ENCODE data around the gene CFLAR. TPM values are rescaled to one million over a fixed set of nuclear protein-coding genes. Genes with fewer than 3 reads are reported as not detected.
"Not testable (repeated sequence)": the region's sequence is repeated elsewhere in the genome, so short reads cannot be mapped to it uniquely, and the experiment has no call there.

Gene CFLAR
- total and polyA plus RNA-seq, 8 donors = 34.6 to 101 (median 49.7) TPM

DNA sequence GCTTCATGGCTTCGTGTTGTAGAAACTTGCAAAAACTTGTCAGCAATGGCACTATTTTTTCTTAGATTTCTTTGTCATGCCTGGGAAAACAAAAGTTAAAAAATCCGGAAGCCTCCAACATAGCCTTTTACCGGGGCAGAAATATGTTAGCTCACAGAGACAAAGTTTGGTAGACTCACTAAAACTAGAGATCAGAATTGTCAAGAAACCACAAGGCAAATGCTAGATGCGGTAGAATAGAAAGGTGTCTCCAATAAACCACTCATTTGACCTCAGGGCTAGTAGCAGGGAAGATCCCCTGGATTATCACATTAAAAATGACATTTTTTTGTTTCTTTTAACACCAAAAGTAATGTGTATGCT is 67.4 kb downstream of the CFLAR start:
- Histone ChIP-seq H3K4me3 (peak overlapping the region; percentile 7 to 56 (median 30)), H3K27me3 (no peaks in the 10 kb centered on the region), H3K36me3 (peaks cover 0 to 3% (median 0%) of the 10 kb centered on the region in 3 donors), H3K4me1 (peaks cover 0 to 11% (median 4%) of the 10 kb centered on the region in 3 donors), H3K27ac (peak overlapping the region; percentile 25 to 79 (median 56)), H3K9me3 (no peaks in the 10 kb centered on the region)
- ATAC-seq = peak; percentile 15 to 31 (median 24)
- no peak for DNase-seq
- 3 to 8% methylated on average over 4 of the region's 4 CpGs for WGBS, 2 donors
- no peak for FAIRE-seq
- intact Hi-C loops (cut with DNase I) = no loop called here
- TF ChIP-seq, protein P1, sequence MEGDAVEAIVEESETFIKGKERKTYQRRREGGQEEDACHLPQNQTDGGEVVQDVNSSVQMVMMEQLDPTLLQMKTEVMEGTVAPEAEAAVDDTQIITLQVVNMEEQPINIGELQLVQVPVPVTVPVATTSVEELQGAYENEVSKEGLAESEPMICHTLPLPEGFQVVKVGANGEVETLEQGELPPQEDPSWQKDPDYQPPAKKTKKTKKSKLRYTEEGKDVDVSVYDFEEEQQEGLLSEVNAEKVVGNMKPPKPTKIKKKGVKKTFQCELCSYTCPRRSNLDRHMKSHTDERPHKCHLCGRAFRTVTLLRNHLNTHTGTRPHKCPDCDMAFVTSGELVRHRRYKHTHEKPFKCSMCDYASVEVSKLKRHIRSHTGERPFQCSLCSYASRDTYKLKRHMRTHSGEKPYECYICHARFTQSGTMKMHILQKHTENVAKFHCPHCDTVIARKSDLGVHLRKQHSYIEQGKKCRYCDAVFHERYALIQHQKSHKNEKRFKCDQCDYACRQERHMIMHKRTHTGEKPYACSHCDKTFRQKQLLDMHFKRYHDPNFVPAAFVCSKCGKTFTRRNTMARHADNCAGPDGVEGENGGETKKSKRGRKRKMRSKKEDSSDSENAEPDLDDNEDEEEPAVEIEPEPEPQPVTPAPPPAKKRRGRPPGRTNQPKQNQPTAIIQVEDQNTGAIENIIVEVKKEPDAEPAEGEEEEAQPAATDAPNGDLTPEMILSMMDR (IDR thresholded peaks at IDR 0.05) = no peak

DNA sequence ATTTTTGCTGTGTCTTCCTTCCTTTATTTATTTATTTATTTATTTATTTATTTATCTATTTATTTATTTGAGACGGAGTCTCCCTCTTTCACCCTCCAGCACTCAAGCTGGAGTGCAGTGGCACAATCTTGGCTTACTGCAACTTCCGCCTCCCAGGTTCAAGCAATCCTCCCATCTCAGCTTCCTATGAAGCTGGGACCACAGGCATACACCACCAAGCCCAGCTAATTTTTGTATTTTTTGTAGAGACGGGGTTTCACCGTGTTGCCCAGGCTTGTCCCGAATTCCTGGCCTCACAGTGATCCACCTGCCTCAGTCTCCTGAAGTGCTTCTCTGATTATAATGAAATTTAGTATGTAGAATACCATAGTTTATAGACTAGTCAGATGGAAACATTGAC is 67.9 kb downstream of the CFLAR start:
- DNase-seq; H3K36me3 ChIP-seq; H3K27me3 ChIP-seq; FAIRE-seq; intact Hi-C loops (cut with DNase I); H3K9me3 ChIP-seq: not testable (repeated sequence)
- H3K4me3 ChIP-seq = peak overlapping the region; percentile 7 to 56 (median 30)
- 40 to 43% methylated on average over 5 of the region's 5 CpGs for WGBS, 2 donors
- peaks cover 0 to 11% (median 4%) of the 10 kb centered on the region in 3 donors for H3K4me1 ChIP-seq
- H3K27ac ChIP-seq = peak overlapping the region in 1 of 4 donors; percentile 79
- peak; percentile 28 to 73 (median 57) for ATAC-seq

DNA sequence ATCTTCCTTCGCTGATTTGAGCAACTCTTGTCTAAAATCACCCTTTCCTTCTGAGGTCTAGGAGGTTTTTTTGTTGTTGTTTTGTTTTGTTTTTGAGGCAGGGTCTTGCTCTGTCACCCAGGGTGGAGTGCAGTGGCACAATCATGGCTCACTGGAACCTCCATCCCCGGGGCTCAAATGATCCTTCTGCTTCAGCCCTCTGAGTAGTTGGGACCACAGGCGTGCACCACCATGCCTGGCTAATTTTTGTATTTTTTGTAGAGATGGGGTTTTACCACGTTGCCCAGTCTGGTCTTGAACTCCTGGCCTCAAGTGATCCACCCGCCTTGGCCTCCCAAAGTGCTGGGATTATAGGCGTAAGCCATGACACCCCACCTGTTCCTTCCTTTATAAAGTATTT is 68.3 kb downstream of the CFLAR start:
- H3K27ac ChIP-seq; intact Hi-C loops (cut with DNase I); DNase-seq; FAIRE-seq; ATAC-seq; H3K36me3 ChIP-seq; H3K27me3 ChIP-seq; H3K9me3 ChIP-seq: not testable (repeated sequence)
- Histone ChIP-seq H3K4me1 (peaks cover 0 to 11% (median 4%) of the 10 kb centered on the region in 3 donors), H3K4me3 (peak overlapping the region in 3 of 4 donors; percentile 7 to 56 (median 39))
- WGBS, 2 donors = 75 to 76% methylated on average over 6 of the region's 6 CpGs

DNA sequence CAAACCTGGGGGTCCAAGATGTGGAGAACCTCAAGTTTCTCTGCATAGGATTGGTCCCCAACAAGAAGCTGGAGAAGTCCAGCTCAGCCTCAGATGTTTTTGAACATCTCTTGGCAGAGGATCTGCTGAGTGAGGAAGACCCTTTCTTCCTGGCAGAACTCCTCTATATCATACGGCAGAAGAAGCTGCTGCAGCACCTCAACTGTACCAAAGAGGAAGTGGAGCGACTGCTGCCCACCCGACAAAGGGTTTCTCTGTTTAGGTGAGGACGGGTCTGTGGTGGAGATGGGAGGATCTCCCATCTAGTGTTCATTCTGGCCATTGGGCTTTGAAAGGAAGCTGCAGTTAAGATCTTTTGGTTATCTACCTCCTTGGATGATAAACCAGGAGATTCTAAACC is 69.9 kb downstream of the CFLAR start:
- FAIRE-seq = no peak
- TF ChIP-seq, protein P1 (IDR thresholded peaks at IDR 0.05) = no peak
- H3K4me3 ChIP-seq = no peak overlapping the region

DNA sequence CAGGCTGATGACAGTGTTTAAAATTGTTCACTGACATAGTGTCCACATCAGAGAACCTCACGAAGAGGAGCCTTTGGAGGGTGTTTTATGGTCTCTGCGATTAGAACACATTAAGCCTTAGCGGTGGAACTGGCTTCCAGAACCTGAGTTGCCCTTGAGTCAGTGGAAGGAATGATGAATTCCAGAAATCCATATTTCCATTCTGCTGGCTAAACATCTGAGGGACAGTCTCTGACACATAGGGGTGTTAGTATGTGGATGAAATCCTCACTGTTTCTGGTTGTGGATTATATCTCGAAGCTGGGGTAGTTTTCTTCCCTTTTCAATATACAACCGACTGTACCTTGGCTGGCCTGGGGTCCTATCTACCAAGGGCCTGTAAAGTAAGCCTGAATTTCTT is 71.0 kb downstream of the CFLAR start:
- no peak for ATAC-seq
- H3K27me3 ChIP-seq = no peaks in the 10 kb centered on the region
- H3K4me1 ChIP-seq = peaks cover 0 to 11% (median 4%) of the 10 kb centered on the region in 3 donors
- intact Hi-C loops (cut with DNase I) = no loop called here
- WGBS, 2 donors = 85 to 86% methylated on average over 5 of the region's 5 CpGs
- H3K9me3 ChIP-seq = no peaks in the 10 kb centered on the region
- no peak overlapping the region for H3K4me3 ChIP-seq
- TF ChIP-seq, protein P1 (IDR thresholded peaks at IDR 0.05) = no peak
- peaks cover 0 to 3% (median 0%) of the 10 kb centered on the region in 3 donors for H3K36me3 ChIP-seq
- no peak overlapping the region for H3K27ac ChIP-seq
- no peak for DNase-seq
- no peak for FAIRE-seq

More for the DNA sequence above, 69.9 kb downstream of the CFLAR start:
- DNase-seq = no peak
- peaks cover 0 to 3% (median 0%) of the 10 kb centered on the region in 3 donors for H3K36me3 ChIP-seq
- 83 to 92% methylated on average over 4 of the region's 4 CpGs for WGBS, 2 donors
- H3K4me1 ChIP-seq = peaks cover 0 to 11% (median 4%) of the 10 kb centered on the region in 3 donors
- intact Hi-C loops (cut with DNase I) = no loop called here
- H3K9me3 ChIP-seq = no peaks in the 10 kb centered on the region
- no peak overlapping the region for H3K27ac ChIP-seq
- no peaks in the 10 kb centered on the region for H3K27me3 ChIP-seq
- no peak for ATAC-seq

DNA sequence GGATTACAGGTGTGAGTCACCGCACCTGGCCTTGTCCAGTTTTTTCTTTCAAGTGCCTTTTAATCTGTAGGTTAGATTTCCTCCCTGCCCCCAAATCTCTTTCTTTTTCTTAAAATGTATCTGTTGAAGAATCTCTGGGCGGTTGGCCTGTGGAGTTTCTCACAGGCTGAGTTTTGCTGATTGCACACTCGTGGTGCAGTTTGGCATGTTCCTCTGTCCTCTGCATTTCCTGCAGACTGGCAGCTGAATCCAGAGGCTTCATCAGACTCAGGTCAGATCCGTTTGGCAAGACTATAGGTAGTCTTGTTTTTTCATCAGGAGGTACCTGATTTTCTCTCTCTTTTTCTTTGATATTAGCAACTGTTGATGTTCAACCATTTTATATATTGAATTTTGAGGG is 72.5 kb downstream of the CFLAR start:
- FAIRE-seq (no peak), ATAC-seq (no peak), DNase-seq (no peak)
- H3K4me3 ChIP-seq = no peak overlapping the region
- no peaks in the 10 kb centered on the region for H3K27me3 ChIP-seq
- H3K4me1 ChIP-seq = peaks cover 0 to 8% (median 4%) of the 10 kb centered on the region in 3 donors
- TF ChIP-seq, protein P1 (IDR thresholded peaks at IDR 0.05) = no peak
- peaks cover 0 to 3% (median 0%) of the 10 kb centered on the region in 3 donors for H3K36me3 ChIP-seq
- intact Hi-C loops (cut with DNase I) = no loop called here
- no peaks in the 10 kb centered on the region for H3K9me3 ChIP-seq
- WGBS, 2 donors = 91 to 97% methylated on average over 4 of the region's 4 CpGs
- H3K27ac ChIP-seq = no peak overlapping the region
